ENCODE measurements around the gene SYNPO. TPM values are rescaled to one million over a fixed set of nuclear protein-coding genes. Genes with fewer than 3 reads are reported as not detected.

Gene SYNPO
- polyA plus RNA-seq, 2 of the 4 experiments (the other 2 are of a cell fraction), result 13.7 to 33.9 TPM

- TF ChIP-seq KDM1A (IDR thresholded peaks at IDR 0.05; ENCODE audit: low read depth) (no peak), JUNB (IDR thresholded peaks at IDR 0.05) (no peak), GATA3 (IDR thresholded peaks at IDR 0.05; ENCODE audit: borderline replicate concordance) (no peak), EHMT2 (IDR thresholded peaks at IDR 0.05; ENCODE audit: low read depth) (no peak)
Observed at GRCh38 chr5:150596313-150596712, 44.1 kb upstream of the SYNPO start (continued).

GRCh38 chr5:150596826-150597225, 43.6 kb upstream of the SYNPO start:
- no peak overlapping the region for H3K4me3 ChIP-seq
- H3K9me3 ChIP-seq, result no peaks in the 10 kb centered on the region
- FAIRE-seq (no peak), ATAC-seq (no peak), DNase-seq (ENCODE audit: low read depth in 1 of 2, low spot score in 1 of 2) (no peak)
- H3K4me1 ChIP-seq, result peaks cover 14% of the 10 kb centered on the region
- H3K27ac ChIP-seq, result no peak overlapping the region
- CTCF ChIA-PET, result no interaction called here
- no peak overlapping the region for H3K4me2 ChIP-seq
- POLR2A ChIA-PET, result no interaction called here
- TF ChIP-seq JUNB (IDR thresholded peaks at IDR 0.05), result no peak
- no peak for TF ChIP-seq GATA3 (IDR thresholded peaks at IDR 0.05; ENCODE audit: borderline replicate concordance)
- no peak for TF ChIP-seq USF2 (IDR thresholded peaks at IDR 0.05)
- no peak for TF ChIP-seq NFE2L2 (conservative IDR thresholded peaks at IDR 0.05; ENCODE audit: low read length)
- TF ChIP-seq POLR2AphosphoS2 (conservative IDR thresholded peaks at IDR 0.05; ENCODE audit: low read length), result no peak
- no peak for TF ChIP-seq RARB (CRISPR knock-in tag; IDR thresholded peaks at IDR 0.05)
- TF ChIP-seq EHMT2 (IDR thresholded peaks at IDR 0.05; ENCODE audit: low read depth), result no peak
- no peak for TF ChIP-seq ZSCAN20 (CRISPR knock-in tag; IDR thresholded peaks at IDR 0.05)
- no peak for TF ChIP-seq CTCF (IDR thresholded peaks at IDR 0.05)
- 88% methylated on average over 3 of the region's 3 CpGs for WGBS (ENCODE audit: missing lambda C conversion rate)

GRCh38 chr5:150598006-150598405, 42.5 kb upstream of the SYNPO start:
- DNase-seq (ENCODE audit: low read depth in 1 of 2, low spot score in 1 of 2), result no peak
- ATAC-seq, result no peak
- CTCF ChIA-PET, result interaction anchor here (1.0 kb wide), 1 partner anchor 8 kb away, joined by 3 read pairs; no protein-coding TSS in a partner anchor
- FAIRE-seq, result no peak
- Histone ChIP-seq H3K9me3 (no peaks in the 10 kb centered on the region), H3K4me3 (no peak overlapping the region), H3K4me1 (peaks cover 14% of the 10 kb centered on the region), H3K27ac (peak overlapping the region in 1 of 2 experiments; percentile 18; a peak in 1 of 6 replicates), H3K4me2 (no peak overlapping the region)
- POLR2A ChIA-PET, result no interaction called here
- TF ChIP-seq MAX (IDR thresholded peaks at IDR 0.05) (no peak), MYC (IDR thresholded peaks at IDR 0.05; ENCODE audit: borderline replicate concordance, low read length) (no peak), GATA3 (IDR thresholded peaks at IDR 0.05; ENCODE audit: borderline replicate concordance) (no peak), MAZ (IDR thresholded peaks at IDR 0.05; ENCODE audit: borderline replicate concordance, low read depth, low read length) (no peak), PBX3 (IDR thresholded peaks at IDR 0.05) (no peak), FOSB (CRISPR knock-in tag; IDR thresholded peaks at IDR 0.05) (no peak), JUNB (IDR thresholded peaks at IDR 0.05) (no peak), EP300 (IDR thresholded peaks at IDR 0.05) (no peak), FOSL2 (IDR thresholded peaks at IDR 0.05) (no peak), FOSL2 (CRISPR knock-in tag; IDR thresholded peaks at IDR 0.05) (no peak), CBX2 (IDR thresholded peaks at IDR 0.05; ENCODE audit: borderline replicate concordance, low read depth) (no peak), TFCP2L1 (CRISPR knock-in tag; IDR thresholded peaks at IDR 0.05) (no peak)
- 84% methylated on average over 10 of the region's 10 CpGs for WGBS (ENCODE audit: missing lambda C conversion rate)
